Peyer's patch (tissue), 4 donors: ENCODE measurements around the gene CHRM1.

Experiments
- CTCF ChIP-seq, 6 experiments: fragments of 450-650 bp in 4 of 6; fragments of 200-600 bp in 2 of 6; sonication (generic) in 1 of 6; IDR thresholded peaks; one replicate each; pipeline ENCODE4 v1.5.1; 2017 to 2019; ENCODE audit warnings: antibody characterized with exemption in 6 of 6, mild to moderate bottlenecking in 3 of 6, moderate library complexity in 1 of 6
- POLR2A ChIP-seq, 2 donors: fragments of 450-650 bp; IDR thresholded peaks; one replicate each; pipeline ENCODE4 v1.5.1; 2017; ENCODE audit warnings: antibody characterized with exemption in 2 of 2, mild to moderate bottlenecking in 2 of 2, moderate library complexity in 2 of 2

- peak; percentile 86 to 98 (median 98) for TF ChIP-seq CTCF (IDR thresholded peaks at IDR 0.05)
- no peak for TF ChIP-seq POLR2A (IDR thresholded peaks at IDR 0.05)
These were observed 15.1 kb downstream of the CHRM1 start for GRCh38 chr11:62905927-62906531.
